Large intestine (tissue), 3 donors: Measurements from ENCODE around the gene ASIC4. TPM values are rescaled to one million over a fixed set of nuclear protein-coding genes. Genes with fewer than 3 reads are reported as not detected.

Experiments used
- DNase-seq, 2 donors: peaks; one replicate each; pipeline versions ENCODE4 v3.0.0 to v3.0.0-alpha.2; 2013
- H3K27ac ChIP-seq: one replicate; pipeline ENCODE4 v1.5.1; 2013; ENCODE audit warnings: low read length
- H3K27me3 ChIP-seq: 2 replicates; pipeline ENCODE4 v1.6.1; 2013; ENCODE audit warnings: low read length; ENCODE audit not compliant: control insufficient read depth, insufficient read depth
- H3K36me3 ChIP-seq: 2 replicates; pipeline ENCODE4 v1.6.1; 2013; ENCODE audit warnings: low read length; ENCODE audit not compliant: control insufficient read depth, insufficient read depth
- H3K4me1 ChIP-seq: one replicate; pipeline ENCODE4 v1.6.1; 2013; ENCODE audit warnings: low read length; ENCODE audit not compliant: control insufficient read depth, insufficient read depth
- H3K4me3 ChIP-seq: one replicate; pipeline ENCODE4 v1.5.1; 2013; ENCODE audit warnings: low read length
- H3K9me3 ChIP-seq: one replicate; pipeline ENCODE4 v1.6.1; 2013; ENCODE audit warnings: mild to moderate bottlenecking, low read depth, low read length, moderate library complexity; ENCODE audit not compliant: control insufficient read depth
- WGBS: methylation state at CpG from one replicate; pipeline ENCODE4 v1.1.5; 2013; ENCODE audit warnings: low lambda C conversion rate; ENCODE audit not compliant: insufficient coverage; 5-methylcytosine and 5-hydroxymethylcytosine counted together
- polyA plus RNA-seq: library from polyadenylated mRNA; unstranded; fragments of 120-200 nt; gene quantifications from one replicate; pipeline ENCODE4 v1.2.1, GENCODE V29; 2013

Gene ASIC4
- polyA plus RNA-seq, 1 donor: 1.1 TPM

DNA sequence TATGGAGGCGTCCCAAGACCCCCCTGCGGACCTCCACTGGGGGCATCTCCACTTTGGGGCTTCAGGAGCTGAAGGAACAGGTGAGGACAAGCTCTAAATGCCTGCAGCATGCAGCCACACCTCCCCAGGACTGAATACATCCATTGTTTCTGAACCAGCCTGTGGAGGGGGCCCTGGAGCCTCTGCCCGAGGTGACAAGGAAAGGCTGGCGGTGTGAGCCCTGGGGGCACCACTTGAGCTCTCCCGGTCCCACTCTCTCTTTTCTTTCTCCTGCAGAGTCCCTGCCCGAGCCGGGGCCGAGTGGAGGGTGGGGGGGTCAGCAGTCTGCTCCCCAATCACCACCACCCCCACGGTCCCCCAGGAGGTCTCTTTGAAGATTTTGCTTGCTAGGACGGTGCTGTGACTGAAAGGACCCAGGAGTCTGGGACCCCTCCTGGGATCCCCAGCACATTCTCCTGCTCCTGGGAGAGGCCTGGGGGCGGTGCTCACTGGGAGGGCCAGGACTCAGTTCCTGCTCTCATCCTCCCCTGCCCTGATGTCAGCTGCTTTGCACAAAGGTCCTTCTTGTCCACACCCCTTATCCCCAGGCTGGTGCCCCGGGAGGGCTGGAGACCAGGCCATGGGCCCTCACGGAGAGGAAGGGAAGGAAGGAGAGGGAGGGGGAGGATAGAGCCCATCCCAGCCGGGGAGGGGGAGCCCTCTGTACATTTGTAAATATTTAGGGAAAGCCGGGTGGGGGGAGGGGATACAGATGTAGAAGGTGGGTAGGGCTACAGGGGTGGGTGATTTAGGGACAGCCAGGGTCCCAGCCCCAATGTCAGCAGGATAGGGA, 23.6 kb downstream of the ASIC4 start:
- Histone ChIP-seq H3K27me3 (peaks cover 4% of the 10 kb centered on the region), H3K4me1 (peaks cover 21% of the 10 kb centered on the region), H3K9me3 (peaks cover 4% of the 10 kb centered on the region), H3K36me3 (peaks cover 34% of the 10 kb centered on the region), H3K27ac (peak overlapping the region; percentile 6), H3K4me3 (no peak overlapping the region)
- no CpG with 5 or more reads among the region's 15 CpGs for WGBS
- peak in 1 of 2 donors; percentile 59 for DNase-seq

DNA sequence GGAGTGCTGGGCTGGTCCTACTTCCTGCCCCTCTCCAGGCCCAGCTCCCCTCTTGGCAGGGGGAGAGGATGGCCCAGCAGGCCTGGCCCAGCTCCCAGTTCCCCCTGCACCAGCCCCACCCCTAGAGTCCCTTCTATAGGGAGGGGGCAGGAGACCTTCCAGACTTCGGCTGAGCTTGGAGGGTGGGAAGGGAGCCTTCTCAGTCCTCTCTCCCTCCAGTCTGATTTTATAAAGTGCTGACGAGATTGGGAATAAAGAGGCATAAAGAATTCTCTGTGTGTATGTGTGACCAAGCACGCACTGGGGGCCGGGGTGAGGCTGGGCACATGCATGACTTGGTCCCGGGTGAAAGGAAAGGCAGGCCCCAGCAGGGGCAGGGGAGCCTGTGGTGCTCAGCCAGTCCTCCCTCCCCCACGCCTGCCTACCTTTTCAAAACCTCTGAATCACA, 24.2 kb downstream of the ASIC4 start:
- Histone ChIP-seq H3K4me3 (no peak overlapping the region), H3K4me1 (peaks cover 21% of the 10 kb centered on the region), H3K27me3 (peaks cover under 1% of the 10 kb centered on the region), H3K36me3 (peaks cover 34% of the 10 kb centered on the region), H3K9me3 (peaks cover 4% of the 10 kb centered on the region), H3K27ac (peak overlapping the region; percentile 6)
- 82% methylated on average over 2 of the region's 6 CpGs for WGBS
- DNase-seq: peak in 1 of 2 donors; percentile 30

DNA sequence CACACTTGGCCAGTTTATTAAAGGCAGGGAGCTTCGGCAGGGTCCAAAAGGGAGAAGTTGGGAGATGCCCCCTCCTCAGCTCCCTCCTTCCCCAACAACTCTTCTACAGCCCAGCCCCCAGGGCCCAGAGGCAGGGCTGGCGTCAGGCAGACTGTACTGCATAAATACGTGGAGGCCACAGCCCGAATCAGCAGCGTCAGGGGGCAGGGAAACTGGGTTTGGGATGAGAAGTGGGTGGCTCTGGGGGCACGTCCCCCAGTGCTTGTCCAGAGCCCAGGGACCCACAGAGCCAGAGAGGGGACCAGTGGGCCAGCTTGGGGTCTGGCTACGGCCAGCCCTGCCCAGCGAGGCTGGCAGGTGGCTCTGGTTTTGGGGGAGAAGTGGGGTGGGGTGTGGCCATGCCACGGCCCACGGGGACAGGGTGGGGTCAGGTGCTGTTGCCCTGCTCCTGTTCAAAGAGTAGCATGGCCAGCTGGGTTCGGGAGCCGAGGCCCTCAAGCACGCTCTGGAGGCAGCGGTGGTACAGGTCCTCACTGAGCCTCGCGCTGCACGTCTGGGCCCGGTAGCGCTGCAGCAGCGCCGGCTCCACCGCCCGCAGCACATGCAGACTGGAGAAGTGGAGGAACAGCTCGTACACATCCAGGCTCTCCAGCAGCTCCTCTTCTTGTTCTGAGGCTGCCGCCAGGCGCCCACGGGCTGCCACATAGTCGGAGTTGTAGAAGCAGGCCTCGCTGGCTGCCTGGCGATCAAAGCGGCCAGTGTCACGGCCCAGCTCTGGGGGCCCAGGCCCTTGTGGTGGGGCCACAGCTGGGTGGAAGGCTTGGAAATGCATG, 24.9 kb downstream of the ASIC4 start:
- peaks cover 34% of the 10 kb centered on the region for H3K36me3 ChIP-seq
- no peak overlapping the region for H3K27ac ChIP-seq
- no peaks in the 10 kb centered on the region for H3K27me3 ChIP-seq
- H3K4me1 ChIP-seq: peaks cover 21% of the 10 kb centered on the region
- H3K9me3 ChIP-seq: peaks cover 4% of the 10 kb centered on the region
- no peak overlapping the region for H3K4me3 ChIP-seq
- WGBS: no CpG with 5 or more reads among the region's 32 CpGs
- DNase-seq: no peak

DNA sequence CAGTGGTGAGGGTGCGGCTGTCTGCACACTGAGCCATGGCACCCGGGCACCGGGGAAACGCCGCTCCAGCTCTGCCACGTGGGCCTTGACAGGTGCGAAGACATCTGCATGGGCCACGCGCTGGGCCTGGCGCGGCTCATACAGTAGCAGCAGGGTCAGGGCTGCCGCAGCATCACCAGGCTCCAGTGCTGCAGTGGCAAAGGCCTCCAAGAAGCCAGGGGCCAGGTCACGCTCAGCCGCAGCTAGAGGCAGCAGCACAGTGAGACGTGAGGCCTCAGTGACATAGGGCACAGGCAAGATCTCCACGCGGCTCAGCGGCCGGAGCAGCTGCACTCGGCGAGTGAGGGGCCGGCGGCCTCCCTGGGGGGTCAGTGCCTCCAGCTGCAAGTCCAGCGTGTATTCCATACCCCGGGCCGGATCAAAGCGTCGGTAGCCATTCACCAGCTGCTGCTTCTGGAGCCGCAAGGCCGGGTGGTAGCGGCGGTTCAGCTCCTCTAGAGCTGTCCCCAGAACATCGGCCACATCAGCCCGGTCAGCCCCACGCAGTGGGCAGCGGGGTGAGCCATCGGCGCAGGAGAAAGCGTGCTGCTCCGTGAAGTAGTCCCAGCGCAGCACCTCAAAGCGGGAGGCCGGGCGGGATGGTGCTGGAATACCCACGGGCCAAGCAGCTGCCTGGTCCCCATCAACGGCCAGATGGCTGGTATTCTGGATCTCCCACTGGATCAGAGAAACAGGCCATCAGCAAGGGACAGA, 25.8 kb downstream of the ASIC4 start:
- Histone ChIP-seq H3K36me3 (peaks cover 34% of the 10 kb centered on the region), H3K4me1 (peaks cover 25% of the 10 kb centered on the region), H3K27me3 (no peaks in the 10 kb centered on the region), H3K27ac (no peak overlapping the region), H3K9me3 (peaks cover 4% of the 10 kb centered on the region), H3K4me3 (no peak overlapping the region)
- no peak for DNase-seq
- WGBS: no CpG with 5 or more reads among the region's 46 CpGs

DNA sequence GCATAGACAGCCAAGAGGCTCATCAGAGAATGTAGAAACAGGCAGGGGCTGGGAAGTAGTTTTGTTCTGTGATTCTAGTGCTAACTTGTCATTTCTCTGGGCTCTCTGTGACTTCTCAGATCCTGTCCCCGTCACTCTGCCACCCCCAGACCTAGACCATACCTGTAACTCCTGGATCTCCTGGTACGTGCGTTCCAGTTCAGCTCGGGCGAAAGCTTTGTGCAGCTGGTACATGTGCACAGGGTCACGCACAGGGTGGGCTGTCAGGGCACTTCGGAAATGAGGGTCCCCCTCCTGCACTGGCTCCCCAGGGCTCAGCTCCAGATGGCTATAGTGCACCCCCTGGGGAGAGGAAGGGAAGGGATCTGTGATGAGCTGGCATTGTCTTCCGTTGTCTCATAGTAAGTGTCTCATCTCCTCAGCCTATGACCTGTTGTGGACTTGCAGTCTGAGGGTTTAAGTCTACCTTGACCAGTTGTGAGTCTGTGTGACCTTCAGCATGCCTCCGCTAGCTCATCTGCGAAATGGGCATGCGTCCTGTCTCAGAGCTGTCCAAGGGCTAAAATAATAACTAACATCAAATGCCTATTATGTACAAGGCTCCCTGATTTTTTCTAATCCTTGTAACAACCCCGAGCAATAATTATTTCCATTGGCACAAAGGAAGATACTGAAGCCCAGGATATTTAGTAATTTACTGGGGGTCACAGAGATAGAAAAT, 26.7 kb downstream of the ASIC4 start:
- no peak for DNase-seq
- Histone ChIP-seq H3K9me3 (peaks cover 4% of the 10 kb centered on the region), H3K27ac (no peak overlapping the region), H3K4me1 (peaks cover 32% of the 10 kb centered on the region), H3K4me3 (no peak overlapping the region), H3K36me3 (peaks cover 34% of the 10 kb centered on the region), H3K27me3 (no peaks in the 10 kb centered on the region)
- no CpG with 5 or more reads among the region's 12 CpGs for WGBS

DNA sequence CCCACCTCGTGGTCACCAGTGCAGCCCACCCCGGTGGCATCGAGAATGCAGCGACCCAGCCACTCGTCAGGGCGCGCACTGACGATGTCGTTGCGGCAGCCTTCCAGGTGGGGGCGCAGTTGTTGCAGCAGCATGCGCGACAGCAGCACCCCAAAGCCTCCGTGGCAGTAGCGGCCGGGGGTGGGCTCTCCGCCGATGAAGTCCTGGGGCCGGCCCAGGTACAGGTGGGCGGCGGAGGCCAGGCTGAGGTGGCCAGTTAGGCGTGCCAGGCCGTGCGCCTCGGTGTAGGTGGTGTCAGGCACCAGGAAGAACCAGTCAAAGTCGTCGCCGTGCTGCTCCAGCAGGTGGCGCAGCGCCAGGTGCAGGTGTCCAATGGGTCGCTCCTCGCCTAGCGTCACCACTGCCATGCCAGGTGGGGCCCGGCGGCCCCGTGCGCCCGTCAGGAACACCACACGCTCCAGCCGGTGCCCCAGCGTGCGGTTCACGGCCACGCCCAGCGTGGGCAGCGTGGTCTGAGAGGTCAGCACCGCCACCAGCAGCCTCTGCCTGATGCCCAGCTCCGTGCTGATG, 27.4 kb downstream of the ASIC4 start:
- peaks cover 38% of the 10 kb centered on the region for H3K4me1 ChIP-seq
- H3K27ac ChIP-seq: no peak overlapping the region
- peak overlapping the region; percentile 68 for H3K4me3 ChIP-seq
- no CpG with 5 or more reads among the region's 48 CpGs for WGBS
- peaks cover 4% of the 10 kb centered on the region for H3K9me3 ChIP-seq
- no peaks in the 10 kb centered on the region for H3K27me3 ChIP-seq
- peaks cover 34% of the 10 kb centered on the region for H3K36me3 ChIP-seq
- DNase-seq: peak; percentile 91 to 93

DNA sequence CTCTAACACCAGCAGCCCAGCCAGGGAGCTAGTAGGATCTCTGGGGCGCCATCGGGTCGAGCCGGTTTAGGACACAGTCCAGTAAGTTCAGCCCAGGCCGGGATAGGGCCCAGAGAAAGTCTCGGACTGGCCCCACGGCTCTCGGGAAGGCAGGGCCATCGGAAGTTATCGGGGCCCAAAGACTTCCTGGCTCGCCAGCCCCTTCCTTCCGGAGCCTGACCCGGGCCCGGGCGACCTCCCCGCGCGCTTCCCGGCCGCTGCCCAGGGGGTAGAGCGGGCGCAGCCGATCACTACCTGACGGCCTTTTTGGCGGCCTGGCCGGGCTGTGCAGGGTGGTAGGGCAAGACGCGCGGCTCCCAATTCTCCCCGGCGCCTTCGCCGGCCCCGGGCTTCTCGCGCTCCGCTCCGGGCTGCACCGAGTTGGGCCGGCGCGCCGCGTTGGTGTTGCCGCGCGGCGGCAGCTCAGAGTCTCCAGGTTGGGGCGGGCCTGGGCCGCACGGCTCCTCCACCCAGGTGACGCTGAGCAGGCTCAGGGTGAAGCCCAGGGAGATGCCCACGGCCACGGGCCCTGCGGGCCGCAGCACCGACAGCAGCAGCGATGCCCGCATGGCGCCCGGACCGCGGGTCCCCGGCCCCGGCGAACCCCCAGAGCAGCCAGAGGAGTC, 28.8 kb downstream of the ASIC4 start:
- Histone ChIP-seq H3K4me1 (peaks cover 36% of the 10 kb centered on the region), H3K27ac (peak overlapping the region; percentile 94), H3K9me3 (peaks cover 4% of the 10 kb centered on the region), H3K27me3 (no peaks in the 10 kb centered on the region), H3K36me3 (peaks cover 42% of the 10 kb centered on the region), H3K4me3 (peak overlapping the region; percentile 68)
- no CpG with 5 or more reads among the region's 66 CpGs for WGBS
- DNase-seq: no peak

DNA sequence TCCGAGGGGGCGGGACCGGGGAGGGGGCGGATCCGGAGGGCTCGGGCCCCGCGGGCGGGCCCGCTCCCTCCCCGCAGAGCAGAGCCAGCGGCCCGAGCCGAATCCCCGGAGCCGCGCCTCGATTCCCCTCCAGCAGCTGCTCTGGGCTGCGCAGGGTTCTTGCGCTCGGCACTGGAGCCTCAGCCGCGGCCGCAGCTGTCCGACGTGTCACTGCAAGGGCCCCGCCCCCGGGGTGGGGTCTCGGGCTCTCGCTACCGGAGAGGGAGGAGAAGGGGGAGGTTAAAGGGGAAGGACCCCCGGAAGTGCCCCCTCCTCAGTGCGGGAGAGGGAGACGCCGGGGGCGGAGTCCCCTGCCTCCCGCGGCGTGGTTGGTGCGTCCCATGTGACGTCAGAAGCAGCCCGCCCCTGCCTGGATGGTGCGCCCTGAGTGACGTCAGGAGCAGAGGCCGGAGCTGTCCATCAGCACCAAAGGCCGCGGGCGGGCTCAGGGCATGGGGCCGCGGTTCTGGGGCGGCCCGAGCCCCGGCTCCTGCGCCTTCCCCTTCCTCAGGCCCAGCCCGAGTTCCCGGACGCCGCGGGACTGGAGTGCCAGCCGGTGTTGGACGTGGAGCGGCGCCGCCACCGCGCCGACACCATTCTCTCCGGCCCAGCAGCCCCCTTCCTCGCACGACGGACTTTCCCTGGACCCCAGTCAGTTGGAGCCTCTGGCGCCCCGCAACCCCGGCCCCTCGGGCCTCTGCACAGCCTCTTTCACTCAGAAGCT, 29.5 kb downstream of the ASIC4 start, which contains the start of the genes CHPF and TMEM198:
CHPF (minus strand) TSS at position 214 of the 763 bp plus-strand sequence. CDS start 271 bp downstream, outside the sequence.
TMEM198 (plus strand) TSS at position 433 of the 763 bp plus-strand sequence. CDS start 700 bp downstream, outside the sequence.
- Histone ChIP-seq H3K27ac (peak within 1 kb of the TSS; percentile 94), H3K4me3 (peak within 1 kb of the TSS; percentile 68), H3K36me3 (peaks cover 43% of the 10 kb centered on the region), H3K9me3 (peaks cover 4% of the 10 kb centered on the region), H3K4me1 (peaks cover 29% of the 10 kb centered on the region), H3K27me3 (no peaks in the 10 kb centered on the region)
- WGBS: no CpG with 5 or more reads among the region's 75 CpGs
- peak; percentile 99 for DNase-seq
